ENCODE data around the gene DAD1.

- TF ChIP-seq CTCF (IDR thresholded peaks at IDR 0.05) (no peak), POLR2A (IDR thresholded peaks at IDR 0.05) (no peak), EP300 (IDR thresholded peaks at IDR 0.05) (no peak), POLR2AphosphoS5 (IDR thresholded peaks at IDR 0.05) (no peak)
These were observed 21.6 kb downstream of the DAD1 start for GRCh38 chr14:22567437-22567836.

Measured in sigmoid colon (tissue), 4 donors.